GM18526 (cell line): Measurements from ENCODE around the gene HIVEP3.

ENCODE experiments used
- POLR2A ChIP-seq: IDR thresholded peaks from 3 replicates; pipeline ENCODE4 v1.6.1; 2011; ENCODE audit not compliant: insufficient read length; ENCODE audit errors: extremely low read depth

Gene HIVEP3

DNA sequence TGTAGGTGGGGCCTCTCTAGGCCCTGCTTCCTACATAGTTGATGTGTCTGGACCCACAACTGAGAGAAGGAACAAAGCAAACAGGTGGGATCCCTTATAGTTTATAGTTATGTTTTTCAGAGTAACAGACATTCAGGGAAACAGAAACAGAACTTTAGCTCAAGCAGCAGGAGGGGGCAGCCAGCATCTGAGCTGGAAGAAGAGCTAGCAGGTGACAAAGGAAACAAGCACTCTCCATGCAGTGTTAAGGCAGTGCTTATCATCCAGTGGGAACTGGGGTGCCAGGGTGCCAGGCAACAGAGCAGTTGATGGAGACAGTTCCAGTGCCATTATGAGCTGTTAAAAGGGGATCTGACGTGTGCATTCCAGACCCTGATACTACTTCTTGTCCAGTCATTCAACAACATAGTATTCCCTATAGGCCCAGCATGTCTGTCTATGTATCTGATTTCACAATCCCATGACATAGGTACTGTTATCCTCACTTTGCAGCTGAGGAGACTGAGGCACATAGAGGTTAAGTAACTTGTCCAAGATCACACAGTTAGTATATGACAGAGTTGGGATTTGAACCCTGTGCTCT, 13.5 kb downstream of the HIVEP3 start:
- no peak for TF ChIP-seq POLR2A

DNA sequence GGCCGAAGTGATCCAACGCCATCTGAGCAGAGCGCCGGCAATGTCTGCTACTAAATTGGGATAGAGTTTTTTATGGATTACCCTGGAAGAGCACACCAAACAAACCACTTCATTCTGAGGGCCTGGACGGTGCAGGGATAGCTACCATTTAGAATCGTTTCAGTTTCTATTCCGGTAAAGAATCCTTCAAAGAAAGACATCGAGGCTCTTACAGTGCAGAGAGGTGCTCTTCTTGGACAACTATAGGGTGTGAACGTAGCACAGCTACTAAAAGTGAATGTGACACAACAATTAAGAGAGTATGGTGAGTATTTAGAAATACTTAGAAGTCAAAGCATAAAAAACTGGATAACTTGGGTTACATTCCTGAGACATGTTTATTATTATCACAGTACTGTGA, 16.1 kb downstream of the HIVEP3 start:
- no peak for TF ChIP-seq POLR2A

DNA sequence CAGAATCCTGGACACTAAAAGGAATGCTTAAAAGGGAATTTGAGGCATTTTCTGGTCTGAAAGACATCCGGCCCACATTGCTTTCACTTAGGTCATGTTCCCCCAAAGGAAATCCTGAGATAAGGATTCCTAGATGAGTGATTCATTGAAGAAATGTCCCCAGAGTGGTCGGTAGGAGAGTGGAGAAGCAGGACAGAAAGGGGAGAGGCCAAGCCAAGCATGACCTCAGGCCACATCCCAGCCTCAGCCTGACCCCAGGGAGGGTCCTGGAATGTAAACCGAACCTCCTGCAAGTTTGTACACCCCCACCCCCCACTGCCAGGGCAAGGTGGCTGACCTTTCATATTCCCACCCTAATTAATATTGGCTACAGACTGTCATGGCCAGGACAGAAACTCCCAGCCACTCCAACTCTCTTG, 16.6 kb downstream of the HIVEP3 start:
- TF ChIP-seq POLR2A, result no peak

DNA sequence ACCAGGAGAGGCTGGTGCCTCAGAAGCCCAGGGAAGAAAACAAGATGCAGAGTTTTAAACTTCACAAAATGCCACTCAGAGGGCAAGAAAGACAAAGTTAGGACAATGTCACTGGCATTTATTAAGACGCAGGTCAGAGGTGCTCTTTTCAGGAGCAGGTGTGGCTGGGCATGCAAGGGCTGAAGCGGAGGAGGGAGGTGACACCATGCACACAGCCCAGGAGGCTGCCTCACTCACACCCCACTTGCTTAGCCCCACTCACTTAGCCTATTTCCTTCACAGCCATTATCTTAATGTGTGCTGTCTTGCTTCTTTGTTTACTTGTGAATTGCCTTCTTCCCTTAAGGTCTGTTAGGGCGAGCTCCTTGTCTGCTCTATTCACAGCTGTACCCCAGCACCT, 17.2 kb downstream of the HIVEP3 start:
- no peak for TF ChIP-seq POLR2A

DNA sequence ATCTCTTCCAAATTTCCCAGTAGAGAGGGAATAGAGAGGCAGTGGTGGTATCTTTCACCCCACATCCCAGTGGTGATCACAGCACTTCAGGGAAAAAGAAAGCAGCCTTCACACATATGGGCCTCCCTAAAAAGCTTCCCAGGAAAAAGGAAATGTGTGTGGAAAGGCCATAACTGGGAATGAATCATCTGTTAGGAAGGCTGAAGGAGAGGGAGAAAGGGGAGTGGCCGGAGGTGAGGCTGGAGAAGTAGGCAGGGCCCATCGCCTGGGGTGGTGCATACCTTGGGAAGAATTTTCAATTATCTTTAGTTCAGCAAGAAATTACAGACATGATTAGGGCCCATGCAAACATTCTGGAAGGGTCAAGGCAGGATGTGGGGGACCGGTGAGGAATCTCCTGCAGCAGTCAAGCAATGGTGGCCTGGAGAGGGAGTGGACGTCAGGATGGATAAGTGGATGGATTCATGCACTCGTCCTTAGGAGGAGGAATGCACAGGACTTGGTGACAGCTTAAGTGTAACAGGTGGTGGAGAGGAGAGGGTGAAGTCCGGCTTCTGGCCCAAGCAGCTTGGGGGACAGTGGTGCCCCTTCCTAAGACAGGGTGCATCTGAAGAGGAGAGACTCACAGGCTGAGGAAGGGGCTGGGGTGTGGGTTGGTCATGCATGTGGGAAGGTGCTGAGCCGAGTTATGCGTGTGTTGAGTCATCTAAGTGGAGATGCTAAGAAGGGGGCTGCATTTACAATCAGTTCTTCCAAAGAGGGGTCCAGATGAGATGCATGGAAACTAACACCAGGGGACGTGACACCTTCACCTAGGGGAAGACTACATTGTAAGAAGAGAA, 17.9 kb downstream of the HIVEP3 start:
- TF ChIP-seq POLR2A, result no peak

DNA sequence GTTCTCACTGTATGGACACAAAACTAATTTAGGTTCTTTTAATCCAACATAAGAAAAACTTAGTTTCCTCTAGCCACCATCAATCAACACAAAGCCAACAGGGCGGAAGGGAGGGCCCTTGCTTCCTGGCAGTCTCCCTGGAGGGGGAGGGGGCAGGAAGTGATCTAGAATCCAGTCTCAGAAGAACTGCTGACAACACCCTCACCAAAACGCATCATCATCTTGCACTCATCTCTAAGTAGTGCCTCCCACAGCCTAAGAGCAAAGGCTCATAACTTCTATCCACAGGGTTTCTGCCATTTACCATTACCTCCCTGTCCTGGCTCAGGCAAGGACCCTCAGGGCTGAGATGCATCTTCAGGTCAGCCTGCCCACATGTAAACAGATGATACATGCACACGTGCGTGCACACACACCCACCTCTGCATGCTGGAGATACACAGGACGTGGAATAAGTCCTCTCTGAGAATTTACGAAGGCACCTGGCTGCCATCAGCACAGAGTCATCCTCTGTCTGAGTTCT, 20.5 kb downstream of the HIVEP3 start:
- TF ChIP-seq POLR2A, result no peak

DNA sequence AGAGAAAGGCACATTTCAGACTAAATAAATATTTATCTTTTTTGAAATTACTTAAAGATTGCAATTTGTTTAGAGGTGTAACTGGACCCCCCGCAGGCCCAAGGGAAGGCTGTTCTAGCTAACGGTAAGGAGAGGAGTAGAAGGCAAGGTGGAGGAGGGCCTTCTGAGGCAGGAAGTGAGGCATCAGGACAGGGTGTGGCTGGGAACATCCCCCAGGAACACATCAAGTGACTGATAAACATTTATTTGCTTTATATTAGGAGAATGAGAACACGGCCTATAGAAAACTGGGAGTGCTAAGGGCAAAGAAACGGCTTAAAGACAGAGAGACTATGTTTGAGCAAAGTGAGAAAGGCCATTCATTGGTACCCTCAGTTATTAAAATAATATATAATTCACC, 23.2 kb downstream of the HIVEP3 start:
- no peak for TF ChIP-seq POLR2A

DNA sequence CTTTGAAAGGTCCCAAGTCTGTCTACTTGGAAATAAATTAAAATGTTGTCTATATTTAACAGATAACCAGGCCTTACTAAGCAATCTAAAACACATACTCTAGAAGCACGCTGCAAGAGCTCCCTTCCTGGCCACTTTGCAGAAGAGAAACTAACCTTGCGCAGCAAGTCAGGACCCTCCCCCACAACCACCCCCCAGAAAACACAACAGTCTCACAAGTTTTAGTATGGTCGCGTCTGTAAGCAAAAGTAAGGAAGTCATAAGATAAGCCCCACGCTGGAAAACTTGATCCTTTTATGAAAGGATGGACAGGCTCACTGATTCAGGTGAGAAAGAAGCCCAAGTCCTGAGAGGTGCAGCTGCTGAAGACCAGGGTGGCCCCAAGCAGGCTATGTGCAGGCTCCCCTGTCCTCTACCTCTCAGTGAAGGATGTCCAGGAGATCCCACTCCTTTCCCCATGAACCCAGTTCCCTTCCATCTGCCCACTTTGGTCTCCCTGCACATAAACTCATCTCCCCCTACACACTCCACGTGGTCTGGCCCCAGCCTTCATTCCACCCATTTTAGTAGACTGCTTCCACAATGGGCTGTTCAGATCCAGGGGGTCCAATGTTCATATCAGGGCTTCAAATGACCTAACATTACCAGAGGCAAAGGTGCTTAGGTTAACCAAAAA, 23.8 kb downstream of the HIVEP3 start:
- no peak for TF ChIP-seq POLR2A

DNA sequence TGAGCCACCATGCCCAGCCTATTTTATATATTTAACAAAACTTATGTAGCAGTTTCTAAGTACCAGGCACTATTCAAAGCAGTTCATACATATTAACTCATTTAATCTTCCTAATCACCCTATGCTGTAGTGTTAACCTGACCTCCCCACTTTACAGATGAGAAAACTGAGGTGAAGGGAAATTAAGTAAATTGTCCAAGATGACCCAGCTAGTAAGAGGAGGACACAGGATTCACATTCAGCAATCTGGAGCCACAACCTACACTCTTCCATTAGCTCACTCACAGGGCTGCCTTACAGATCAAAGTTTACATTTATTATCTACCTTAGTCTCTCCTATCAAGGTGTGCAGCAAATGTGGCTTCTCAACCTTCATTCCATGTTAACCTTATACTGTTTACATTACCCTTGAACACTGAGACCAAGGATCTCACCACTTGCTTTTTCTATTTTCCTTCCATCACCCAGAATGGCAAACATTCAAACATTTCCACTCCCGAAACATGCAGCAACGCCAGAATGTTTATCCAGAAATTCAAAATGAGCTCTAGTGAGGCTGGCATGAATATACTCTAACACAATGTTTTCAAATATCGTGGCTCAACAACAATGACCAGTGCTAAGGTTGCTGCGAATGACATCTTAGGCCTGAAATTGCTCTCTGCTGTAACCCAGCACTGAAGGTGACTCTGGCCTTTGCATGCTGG, 24.5 kb downstream of the HIVEP3 start:
- no peak for TF ChIP-seq POLR2A

DNA sequence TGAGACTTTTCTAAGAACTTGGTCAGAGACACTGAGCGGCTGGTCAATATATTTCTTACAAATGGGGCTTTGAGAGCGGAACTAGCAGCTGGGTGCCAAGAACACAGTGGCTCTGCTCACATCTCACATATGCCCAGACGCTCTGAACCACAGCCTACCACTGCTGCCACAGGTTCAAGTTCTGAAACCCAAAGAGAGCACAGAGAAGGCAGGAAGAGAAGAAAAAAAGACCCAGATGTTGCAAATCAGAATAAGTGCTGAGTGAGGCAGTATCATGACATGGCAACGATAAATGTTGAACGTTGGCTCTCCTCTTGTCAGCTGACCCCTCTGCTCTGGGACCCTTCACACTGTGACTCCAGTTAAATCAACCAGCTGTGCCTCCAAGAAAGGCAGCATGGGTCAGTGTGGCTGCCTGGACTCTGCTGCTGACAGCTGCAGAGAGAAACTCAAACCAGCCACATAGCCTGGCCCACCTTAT, 26.4 kb downstream of the HIVEP3 start:
- TF ChIP-seq POLR2A, result no peak

DNA sequence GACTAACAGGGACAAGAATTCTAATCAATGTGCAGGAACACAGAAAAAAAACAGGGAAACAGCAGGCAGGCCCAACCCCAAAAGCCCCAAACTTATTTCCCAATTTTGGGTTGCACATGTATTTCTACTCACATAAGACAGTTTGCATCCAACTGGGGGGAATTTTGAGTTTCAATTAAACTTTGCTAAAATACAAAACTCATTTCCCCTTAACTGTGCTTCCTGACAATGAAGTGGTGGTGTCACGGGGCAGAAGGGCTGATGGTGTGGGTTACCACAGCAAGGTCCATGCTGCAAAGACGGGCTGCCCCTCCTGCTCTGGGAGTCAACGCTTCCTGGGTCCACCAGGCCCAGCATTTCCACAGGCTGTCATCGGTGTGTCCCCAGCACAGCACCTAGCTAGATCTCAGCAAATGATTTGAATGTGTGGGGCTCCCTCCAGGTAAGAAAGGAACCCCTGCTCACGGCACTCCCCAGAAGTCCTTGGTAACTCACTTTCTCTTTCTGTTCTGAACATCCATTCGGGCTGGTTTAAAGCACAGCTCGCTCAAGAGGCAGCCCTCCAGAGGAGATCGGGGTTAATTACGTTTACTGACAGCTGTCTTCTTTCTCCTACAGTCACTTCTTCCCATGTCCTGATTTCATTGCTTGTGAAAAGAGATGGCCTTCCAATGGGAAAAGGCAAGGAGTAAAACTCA, 27.4 kb downstream of the HIVEP3 start:
- peak; percentile 29 for TF ChIP-seq POLR2A

DNA sequence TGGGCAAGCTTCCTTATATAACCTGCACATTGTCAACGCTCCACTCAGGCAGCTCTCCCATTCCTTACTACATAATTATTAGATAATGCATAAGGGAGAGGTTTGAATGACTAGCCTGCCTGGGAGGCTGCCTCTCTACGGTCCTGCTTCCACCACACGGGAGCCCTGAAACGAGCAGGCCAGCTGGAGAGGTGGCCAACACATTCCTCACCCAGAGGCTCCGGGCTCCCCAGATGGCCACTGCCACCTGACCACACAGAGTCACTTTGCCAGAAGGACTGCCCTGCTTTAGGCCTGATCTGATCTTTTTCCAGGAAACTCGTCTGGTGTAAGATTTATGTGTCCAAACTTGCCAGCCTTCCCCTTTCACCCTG, 27.9 kb downstream of the HIVEP3 start:
- TF ChIP-seq POLR2A, result no peak

DNA sequence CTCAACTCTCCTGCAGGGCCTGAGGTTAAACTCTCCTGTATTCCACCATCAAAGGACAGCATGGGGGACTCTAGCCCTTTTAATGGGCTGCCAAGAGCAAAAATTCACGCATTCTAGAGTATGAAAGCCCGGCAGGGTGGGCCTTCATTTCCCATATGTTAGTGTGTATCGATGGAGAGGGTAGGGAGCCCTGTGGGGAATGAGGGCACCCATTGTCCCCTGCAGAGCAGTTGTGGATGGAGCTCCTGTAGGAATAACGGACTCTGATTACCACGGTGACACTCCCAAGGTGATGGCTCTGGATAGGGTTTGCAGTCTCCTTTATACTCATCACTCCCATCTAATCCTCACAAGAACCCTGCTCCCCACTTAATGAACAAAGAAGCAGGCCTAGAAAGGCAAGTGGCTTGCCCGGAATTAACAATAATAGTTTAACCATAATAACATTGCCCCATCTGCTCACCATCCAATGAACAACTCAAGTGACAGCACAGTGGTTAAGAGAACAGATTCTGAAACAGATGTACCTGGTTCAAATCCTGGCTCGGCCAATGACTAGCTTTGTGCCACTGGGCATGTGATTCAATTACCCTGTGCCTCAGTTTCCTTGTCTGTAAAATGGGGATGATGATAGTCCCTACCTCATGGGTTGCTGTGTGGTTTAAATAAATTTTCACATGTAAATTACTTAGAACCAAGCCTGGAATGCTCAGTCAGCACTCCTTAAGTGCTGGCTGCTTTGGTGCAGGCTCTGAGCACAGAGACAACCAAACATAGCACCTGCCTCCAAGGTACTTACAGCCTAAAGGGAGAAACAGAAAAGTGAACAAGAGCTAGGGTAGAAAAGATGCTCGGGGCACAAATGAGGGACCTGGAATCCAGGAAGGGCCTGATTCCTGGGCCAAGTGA, 29.0 kb downstream of the HIVEP3 start:
- TF ChIP-seq POLR2A, result no peak

DNA sequence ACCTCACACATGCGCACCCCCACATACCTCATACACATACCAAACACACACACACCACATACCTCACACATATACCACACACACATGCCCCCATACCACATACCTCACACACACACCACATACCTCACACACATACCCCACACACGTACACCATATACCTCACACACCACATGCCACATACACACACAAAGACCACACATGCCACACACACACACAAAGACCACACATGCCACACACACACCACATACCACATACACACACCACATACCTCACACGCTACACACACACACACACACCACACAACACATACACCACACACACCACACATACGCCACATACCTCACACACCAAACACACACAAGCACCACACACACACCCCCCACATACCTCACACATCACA, 30.0 kb downstream of the HIVEP3 start:
- no peak for TF ChIP-seq POLR2A

DNA sequence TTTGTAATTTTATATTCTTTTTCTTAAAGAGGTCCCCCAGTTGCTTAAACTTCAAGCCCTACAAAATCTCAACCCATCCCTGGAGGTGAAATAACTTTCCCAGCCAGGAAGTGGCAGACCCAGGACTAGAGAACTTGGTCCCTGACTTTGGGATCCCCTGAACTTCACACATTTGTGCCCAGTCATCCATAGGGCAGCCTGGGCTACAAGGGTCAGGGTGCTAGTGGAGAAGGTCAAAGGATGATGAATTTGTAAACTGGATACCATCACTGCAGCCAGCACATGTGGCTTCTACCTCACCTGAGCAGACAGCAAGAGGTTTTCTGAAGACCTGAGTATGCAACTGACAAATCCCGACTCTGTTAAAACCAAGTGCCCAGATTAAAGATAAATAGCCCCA, 31.4 kb downstream of the HIVEP3 start:
- TF ChIP-seq POLR2A, result no peak
